ENCODE results near the gene CAPN1. TPM values are rescaled to one million over a fixed set of nuclear protein-coding genes. Genes with fewer than 3 reads are reported as not detected.

Gene CAPN1
- polyA plus RNA-seq, 1 of the 3 experiments (the other 2 are of a cell fraction), result 92.2 TPM

DNA sequence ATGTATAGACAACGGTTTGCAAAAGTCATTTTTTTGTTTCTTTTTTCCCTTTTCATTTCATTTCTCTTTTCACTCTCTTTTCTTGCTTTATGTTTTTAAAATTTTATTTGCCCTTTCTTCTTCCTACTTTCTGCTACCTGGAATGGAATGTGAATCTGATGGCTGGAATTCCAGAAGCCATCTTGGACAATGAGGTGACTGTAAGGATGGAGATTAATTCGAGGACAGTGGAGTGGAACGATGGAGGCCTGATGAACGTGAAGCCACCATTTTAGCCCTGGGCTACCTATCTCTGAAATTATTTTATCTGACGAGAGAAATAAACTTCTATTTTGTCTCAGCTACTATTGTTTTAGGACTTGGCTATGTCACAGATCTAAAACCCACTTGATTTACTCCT lies 77.3 kb downstream of the CAPN1 start:
- no peak overlapping the region for H3K4me2 ChIP-seq
- TF ChIP-seq TAF1 (IDR thresholded peaks at IDR 0.05; ENCODE audit: borderline replicate concordance, low read depth, low read length), result no peak
- no peak for TF ChIP-seq EZH2phosphoT487 (IDR thresholded peaks at IDR 0.05; ENCODE audit: borderline replicate concordance, low read depth)
- TF ChIP-seq, protein P1, sequence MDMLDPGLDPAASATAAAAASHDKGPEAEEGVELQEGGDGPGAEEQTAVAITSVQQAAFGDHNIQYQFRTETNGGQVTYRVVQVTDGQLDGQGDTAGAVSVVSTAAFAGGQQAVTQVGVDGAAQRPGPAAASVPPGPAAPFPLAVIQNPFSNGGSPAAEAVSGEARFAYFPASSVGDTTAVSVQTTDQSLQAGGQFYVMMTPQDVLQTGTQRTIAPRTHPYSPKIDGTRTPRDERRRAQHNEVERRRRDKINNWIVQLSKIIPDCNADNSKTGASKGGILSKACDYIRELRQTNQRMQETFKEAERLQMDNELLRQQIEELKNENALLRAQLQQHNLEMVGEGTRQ (IDR thresholded peaks at IDR 0.05; ENCODE audit: borderline replicate concordance, low read depth, low read length), result no peak
- TF ChIP-seq, protein P2, sequence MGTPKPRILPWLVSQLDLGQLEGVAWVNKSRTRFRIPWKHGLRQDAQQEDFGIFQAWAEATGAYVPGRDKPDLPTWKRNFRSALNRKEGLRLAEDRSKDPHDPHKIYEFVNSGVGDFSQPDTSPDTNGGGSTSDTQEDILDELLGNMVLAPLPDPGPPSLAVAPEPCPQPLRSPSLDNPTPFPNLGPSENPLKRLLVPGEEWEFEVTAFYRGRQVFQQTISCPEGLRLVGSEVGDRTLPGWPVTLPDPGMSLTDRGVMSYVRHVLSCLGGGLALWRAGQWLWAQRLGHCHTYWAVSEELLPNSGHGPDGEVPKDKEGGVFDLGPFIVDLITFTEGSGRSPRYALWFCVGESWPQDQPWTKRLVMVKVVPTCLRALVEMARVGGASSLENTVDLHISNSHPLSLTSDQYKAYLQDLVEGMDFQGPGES (IDR thresholded peaks at IDR 0.05; ENCODE audit: low read depth, low read length), result no peak
- no peak for TF ChIP-seq FOXM1 (IDR thresholded peaks at IDR 0.05; ENCODE audit: low read depth)
- TF ChIP-seq, protein P3, sequence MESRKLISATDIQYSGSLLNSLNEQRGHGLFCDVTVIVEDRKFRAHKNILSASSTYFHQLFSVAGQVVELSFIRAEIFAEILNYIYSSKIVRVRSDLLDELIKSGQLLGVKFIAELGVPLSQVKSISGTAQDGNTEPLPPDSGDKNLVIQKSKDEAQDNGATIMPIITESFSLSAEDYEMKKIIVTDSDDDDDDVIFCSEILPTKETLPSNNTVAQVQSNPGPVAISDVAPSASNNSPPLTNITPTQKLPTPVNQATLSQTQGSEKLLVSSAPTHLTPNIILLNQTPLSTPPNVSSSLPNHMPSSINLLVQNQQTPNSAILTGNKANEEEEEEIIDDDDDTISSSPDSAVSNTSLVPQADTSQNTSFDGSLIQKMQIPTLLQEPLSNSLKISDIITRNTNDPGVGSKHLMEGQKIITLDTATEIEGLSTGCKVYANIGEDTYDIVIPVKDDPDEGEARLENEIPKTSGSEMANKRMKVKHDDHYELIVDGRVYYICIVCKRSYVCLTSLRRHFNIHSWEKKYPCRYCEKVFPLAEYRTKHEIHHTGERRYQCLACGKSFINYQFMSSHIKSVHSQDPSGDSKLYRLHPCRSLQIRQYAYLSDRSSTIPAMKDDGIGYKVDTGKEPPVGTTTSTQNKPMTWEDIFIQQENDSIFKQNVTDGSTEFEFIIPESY (IDR thresholded peaks at IDR 0.05; ENCODE audit: borderline replicate concordance, low read depth), result no peak
- no peak for TF ChIP-seq POLR2AphosphoS5 (IDR thresholded peaks at IDR 0.05; ENCODE audit: low read depth, low read length)
- TF ChIP-seq RCOR1 (IDR thresholded peaks at IDR 0.05; ENCODE audit: low read length), result no peak
- no peak for TF ChIP-seq JUND (IDR thresholded peaks at IDR 0.05)
- TF ChIP-seq, protein P4, sequence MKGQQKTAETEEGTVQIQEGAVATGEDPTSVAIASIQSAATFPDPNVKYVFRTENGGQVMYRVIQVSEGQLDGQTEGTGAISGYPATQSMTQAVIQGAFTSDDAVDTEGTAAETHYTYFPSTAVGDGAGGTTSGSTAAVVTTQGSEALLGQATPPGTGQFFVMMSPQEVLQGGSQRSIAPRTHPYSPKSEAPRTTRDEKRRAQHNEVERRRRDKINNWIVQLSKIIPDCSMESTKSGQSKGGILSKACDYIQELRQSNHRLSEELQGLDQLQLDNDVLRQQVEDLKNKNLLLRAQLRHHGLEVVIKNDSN (IDR thresholded peaks at IDR 0.05; ENCODE audit: borderline replicate concordance, low read depth), result no peak
- no peak for TF ChIP-seq MXI1 (IDR thresholded peaks at IDR 0.05; ENCODE audit: low read depth, low read length)
- TF ChIP-seq GABPA (IDR thresholded peaks at IDR 0.05; ENCODE audit: low read depth), result no peak
- no peak for TF ChIP-seq NRF1 (IDR thresholded peaks at IDR 0.05; ENCODE audit: low read depth, low read length)
- no peak for TF ChIP-seq RXRA (IDR thresholded peaks at IDR 0.05; ENCODE audit: borderline replicate concordance, low read depth)
- H3K4me3 ChIP-seq (ENCODE audit: low read depth in 2 of 2, low read length in 1 of 2), result no peak overlapping the region
- H3K9me2 ChIP-seq, result no peaks in the 10 kb centered on the region
- no peaks in the 10 kb centered on the region for H3K27me3 ChIP-seq (ENCODE audit: insufficient read depth)
- no peak overlapping the region for H3K9ac ChIP-seq
- no peak for DNase-seq
- ChIA-PET CTCF (interaction anchor here (1.2 to 1.8 kb wide), 3 partner anchors 32 to 71 kb away, joined by 4 to 11 read pairs (median 5); no protein-coding TSS in a partner anchor), POLR2A (no interaction called here)
- peaks cover 8% of the 10 kb centered on the region for H3F3A ChIP-seq (replicated peaks; ENCODE audit: insufficient read depth)
- H3K4me1 ChIP-seq (ENCODE audit: control insufficient read depth in 1 of 2, insufficient read depth in 2 of 2, low read depth in 1 of 2, low read length in 1 of 2), result peaks cover 0 to 12% of the 10 kb centered on the region in 2 experiments; a peak in 1 of 4 replicates
- no peak overlapping the region for H2AFZ ChIP-seq (ENCODE audit: low read depth)
- 69% methylated on average over 5 of the region's 5 CpGs for WGBS (ENCODE audit: low lambda C conversion rate)
- peaks cover 22% of the 10 kb centered on the region for H3K79me2 ChIP-seq (ENCODE audit: insufficient read depth)
- H4K20me1 ChIP-seq (ENCODE audit: insufficient read depth), result no peaks in the 10 kb centered on the region
- no peaks in the 10 kb centered on the region for H3K9me3 ChIP-seq
- H3K36me3 ChIP-seq (replicated peaks in 1 of 2; ENCODE audit: control insufficient read depth in 1 of 2, insufficient read depth in 2 of 2, low read length in 1 of 2), result no peaks in the 10 kb centered on the region
- H3K27ac ChIP-seq (ENCODE audit: low read depth in 2 of 2, low read length in 1 of 2), result no peak overlapping the region
